ENCODE data around the gene GAPDH.

DNA sequence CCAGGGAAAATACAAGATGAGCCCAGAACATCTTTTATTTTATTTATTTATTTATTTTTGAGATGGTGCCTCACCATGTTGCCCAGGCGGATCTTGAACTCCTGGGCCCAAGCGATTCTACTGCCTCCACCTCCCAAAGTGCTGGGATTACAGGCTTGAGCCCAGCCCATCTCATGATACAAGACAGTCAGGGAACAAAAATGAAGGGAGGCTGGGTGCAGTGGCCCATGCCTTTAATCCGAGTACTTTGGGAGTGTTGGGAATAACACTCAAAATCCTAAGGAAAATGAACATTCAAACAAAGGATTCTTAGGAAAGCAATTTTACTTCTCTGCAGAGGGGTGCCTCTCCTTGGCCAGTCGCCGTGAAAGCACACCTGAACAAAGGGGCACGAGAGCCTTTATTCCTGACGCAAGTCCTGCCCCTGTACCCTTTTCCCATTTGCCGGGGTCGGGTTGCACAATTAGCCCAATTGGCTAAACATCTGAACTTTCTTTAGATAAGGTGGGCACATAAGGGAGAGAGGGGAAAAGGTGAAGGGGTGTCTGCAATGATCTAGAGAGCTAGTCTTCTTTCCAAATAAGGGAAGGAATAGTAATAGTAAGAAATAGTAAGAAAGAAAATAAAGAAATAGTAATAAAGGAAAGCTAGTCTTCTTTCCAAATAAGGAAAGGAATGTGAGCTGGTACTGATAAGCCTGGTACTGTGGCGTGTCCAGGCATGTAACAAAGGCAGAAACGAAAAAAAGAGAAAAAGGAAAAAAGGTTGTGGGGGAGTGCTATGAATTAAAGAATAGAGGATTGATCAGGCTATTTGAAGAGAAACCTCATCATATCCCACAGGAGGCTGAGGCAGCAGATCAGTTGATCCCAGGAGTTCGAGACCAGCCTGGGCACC, 27.0 kb upstream of the GAPDH start:
- TF ChIP-seq POLR2A (IDR thresholded peaks at IDR 0.05; ENCODE audit: extremely low read depth, insufficient read length) (no peak), MYC (IDR thresholded peaks at IDR 0.05; ENCODE audit: low read depth, low read length) (no peak)
- TF ChIP-seq, protein P1, sequence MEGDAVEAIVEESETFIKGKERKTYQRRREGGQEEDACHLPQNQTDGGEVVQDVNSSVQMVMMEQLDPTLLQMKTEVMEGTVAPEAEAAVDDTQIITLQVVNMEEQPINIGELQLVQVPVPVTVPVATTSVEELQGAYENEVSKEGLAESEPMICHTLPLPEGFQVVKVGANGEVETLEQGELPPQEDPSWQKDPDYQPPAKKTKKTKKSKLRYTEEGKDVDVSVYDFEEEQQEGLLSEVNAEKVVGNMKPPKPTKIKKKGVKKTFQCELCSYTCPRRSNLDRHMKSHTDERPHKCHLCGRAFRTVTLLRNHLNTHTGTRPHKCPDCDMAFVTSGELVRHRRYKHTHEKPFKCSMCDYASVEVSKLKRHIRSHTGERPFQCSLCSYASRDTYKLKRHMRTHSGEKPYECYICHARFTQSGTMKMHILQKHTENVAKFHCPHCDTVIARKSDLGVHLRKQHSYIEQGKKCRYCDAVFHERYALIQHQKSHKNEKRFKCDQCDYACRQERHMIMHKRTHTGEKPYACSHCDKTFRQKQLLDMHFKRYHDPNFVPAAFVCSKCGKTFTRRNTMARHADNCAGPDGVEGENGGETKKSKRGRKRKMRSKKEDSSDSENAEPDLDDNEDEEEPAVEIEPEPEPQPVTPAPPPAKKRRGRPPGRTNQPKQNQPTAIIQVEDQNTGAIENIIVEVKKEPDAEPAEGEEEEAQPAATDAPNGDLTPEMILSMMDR (IDR thresholded peaks at IDR 0.05; ENCODE audit: low read depth, low read length): no peak
- TF ChIP-seq, protein P2, sequence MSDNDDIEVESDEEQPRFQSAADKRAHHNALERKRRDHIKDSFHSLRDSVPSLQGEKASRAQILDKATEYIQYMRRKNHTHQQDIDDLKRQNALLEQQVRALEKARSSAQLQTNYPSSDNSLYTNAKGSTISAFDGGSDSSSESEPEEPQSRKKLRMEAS (IDR thresholded peaks at IDR 0.05; ENCODE audit: low read depth, low read length): no peak

Measured in NB4 (cell line).